GM12874 (cell line): ENCODE measurements around the gene CEP250.

Experiments
- TF ChIP-seq, protein P1 (sequence below): IDR thresholded peaks from 2 replicates; pipeline ENCODE4 v1.5.1; 2011; ENCODE audit warnings: low read depth, mild to moderate bottlenecking, control low read depth, low read length, moderate library complexity; ENCODE audit not compliant: insufficient read depth

Gene CEP250

DNA sequence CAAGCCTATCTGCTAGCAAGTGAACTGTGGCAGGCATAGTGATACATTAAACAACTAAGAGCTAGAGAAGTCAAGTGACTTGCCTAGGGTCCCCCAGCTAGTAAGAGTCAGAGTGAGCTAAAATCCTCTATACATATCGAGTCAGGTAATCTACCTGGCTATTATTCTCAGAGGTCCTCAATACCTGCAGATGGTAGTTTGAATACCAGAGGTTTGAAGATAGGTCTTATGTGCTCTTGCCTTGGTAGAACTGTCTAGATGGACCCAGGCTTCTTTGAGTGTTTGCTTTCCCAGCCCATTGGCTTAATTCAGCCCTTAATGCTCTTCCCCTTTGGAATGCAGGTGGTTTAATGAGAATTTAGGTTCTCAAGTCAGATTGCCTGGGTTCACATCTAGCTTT lies 87.6 kb downstream of the CEP250 start:
- TF ChIP-seq, protein P1, sequence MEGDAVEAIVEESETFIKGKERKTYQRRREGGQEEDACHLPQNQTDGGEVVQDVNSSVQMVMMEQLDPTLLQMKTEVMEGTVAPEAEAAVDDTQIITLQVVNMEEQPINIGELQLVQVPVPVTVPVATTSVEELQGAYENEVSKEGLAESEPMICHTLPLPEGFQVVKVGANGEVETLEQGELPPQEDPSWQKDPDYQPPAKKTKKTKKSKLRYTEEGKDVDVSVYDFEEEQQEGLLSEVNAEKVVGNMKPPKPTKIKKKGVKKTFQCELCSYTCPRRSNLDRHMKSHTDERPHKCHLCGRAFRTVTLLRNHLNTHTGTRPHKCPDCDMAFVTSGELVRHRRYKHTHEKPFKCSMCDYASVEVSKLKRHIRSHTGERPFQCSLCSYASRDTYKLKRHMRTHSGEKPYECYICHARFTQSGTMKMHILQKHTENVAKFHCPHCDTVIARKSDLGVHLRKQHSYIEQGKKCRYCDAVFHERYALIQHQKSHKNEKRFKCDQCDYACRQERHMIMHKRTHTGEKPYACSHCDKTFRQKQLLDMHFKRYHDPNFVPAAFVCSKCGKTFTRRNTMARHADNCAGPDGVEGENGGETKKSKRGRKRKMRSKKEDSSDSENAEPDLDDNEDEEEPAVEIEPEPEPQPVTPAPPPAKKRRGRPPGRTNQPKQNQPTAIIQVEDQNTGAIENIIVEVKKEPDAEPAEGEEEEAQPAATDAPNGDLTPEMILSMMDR, result no peak

DNA sequence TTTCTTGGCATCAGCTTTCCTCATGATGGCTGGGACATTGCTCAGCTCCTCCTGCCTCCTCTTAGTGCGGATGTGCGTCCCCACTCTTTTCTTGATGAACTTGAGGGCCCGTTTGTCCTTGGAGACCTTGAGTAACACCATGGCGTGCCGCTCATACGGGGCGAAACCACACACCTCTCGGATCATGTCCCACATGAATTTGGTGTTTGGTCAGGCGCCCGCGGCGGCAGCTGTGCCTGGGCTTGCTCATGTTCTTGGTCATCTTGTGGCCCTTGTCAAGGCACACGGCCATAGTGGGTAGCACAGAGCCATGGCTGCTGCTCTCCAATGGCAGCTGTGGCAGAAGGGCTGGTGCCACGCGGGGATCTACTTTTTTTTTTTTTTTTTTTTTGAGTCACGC lies 89.0 kb downstream of the CEP250 start:
- TF ChIP-seq, protein P1, result no peak

DNA sequence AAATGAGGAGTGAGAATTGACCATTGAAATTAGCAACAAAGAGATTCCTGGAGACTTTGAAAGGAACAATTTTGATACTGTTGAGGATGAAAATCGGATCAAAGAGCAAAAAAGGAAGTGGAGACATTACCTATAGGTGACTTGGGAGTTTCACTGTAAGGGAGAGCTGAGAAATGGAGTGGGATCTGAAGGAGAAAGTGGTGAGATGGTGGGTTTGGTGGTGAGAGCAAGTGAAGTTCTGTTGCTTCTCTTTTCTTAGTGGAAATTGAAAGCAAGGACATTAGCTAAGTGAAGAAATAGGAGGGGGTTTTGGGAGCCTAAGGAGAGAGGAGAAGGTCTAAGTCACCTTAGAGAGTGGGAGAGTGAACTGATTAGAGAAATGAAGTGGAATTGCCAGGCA lies 90.7 kb downstream of the CEP250 start:
- TF ChIP-seq, protein P1, result no peak

GRCh38 chr20:35547329-35547728 lies 91.9 kb downstream of the CEP250 start:
- TF ChIP-seq, protein P1, result no peak

DNA sequence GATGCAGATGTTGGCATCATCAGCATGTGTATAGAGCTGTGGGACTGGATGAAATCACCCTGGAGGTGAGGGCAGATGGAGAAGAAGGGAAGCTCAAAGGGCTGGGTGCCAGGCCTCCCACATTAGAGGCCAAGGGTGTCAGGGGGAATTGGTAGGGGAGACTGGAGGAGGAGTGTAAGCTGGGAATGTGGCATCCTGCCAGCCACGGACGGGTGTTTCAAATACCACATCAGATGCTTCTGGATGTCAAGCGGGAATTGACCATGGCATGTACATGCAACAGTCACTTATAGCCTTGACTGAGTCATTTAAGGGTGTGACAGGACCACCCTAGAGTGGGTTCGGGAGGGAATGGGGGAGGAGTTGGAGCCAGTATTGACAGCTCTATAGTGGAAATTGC lies 96.1 kb downstream of the CEP250 start:
- TF ChIP-seq, protein P1, result no peak

DNA sequence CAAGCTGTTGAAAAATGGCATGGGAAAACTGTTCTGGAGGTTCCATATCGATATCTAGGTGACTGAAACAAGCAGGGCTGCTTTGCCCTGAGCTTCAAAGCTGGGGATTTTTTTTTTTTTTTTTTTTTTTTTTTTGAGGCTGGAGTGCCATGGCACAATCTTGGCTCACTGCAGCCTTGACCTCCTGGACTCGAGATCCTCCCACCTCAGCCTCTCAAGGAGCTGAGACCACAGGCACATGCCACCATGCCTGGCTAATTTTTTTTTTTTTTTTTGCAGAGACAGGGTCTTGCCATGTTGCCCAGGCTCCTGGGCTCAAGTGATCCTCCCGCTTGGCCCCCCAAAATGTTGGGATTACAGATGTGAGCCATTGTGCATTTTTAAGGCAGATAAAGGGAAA lies 97.5 kb downstream of the CEP250 start:
- TF ChIP-seq, protein P1, result no peak

- TF ChIP-seq, protein P1, result no peak
Observed at GRCh38 chr20:35555951-35556645, 100.7 kb downstream of the CEP250 start.
